Hepatocyte (in vitro differentiated cells): ENCODE results near the gene DCT. TPM values are rescaled to one million over a fixed set of nuclear protein-coding genes. Genes with fewer than 3 reads are reported as not detected.
A peak's percentile ranks its signal among the peaks of the same experiment; 100 is the strongest.

ENCODE experiments used
- DNase-seq: peaks from one replicate; pipeline ENCODE4 v3.0.0-alpha.2; 2016; ENCODE audit warnings: low spot score
- H2AFZ ChIP-seq: fragments of 200-600 bp; sonication (generic); 2 replicates; pipeline ENCODE4 v1.6.0; 2016; ENCODE audit warnings: antibody characterized with exemption, mild to moderate bottlenecking
- H3K27ac ChIP-seq: fragments of 200-600 bp; sonication (generic); 2 replicates; pipeline ENCODE4 v1.5.1; 2016; ENCODE audit warnings: mild to moderate bottlenecking
- H3K27me3 ChIP-seq: fragments of 200-600 bp; sonication (generic); 2 replicates; pipeline ENCODE4 v1.6.1; 2016
- H3K36me3 ChIP-seq: fragments of 200-600 bp; sonication (generic); replicated peaks from 2 replicates; pipeline ENCODE4 v1.5.1; 2016; ENCODE audit warnings: low read depth; ENCODE audit not compliant: insufficient read depth
- H3K4me1 ChIP-seq: fragments of 200-600 bp; sonication (generic); 2 replicates; pipeline ENCODE4 v1.5.1; 2016; ENCODE audit warnings: mild to moderate bottlenecking, moderate library complexity; ENCODE audit not compliant: insufficient read depth
- H3K4me2 ChIP-seq: fragments of 200-600 bp; sonication (generic); 2 replicates; pipeline ENCODE4 v1.6.0; 2016
- H3K4me3 ChIP-seq: fragments of 200-600 bp; sonication (generic); 2 replicates; pipeline ENCODE4 v1.5.1; 2016; ENCODE audit warnings: mild to moderate bottlenecking
- H3K79me2 ChIP-seq: fragments of 200-600 bp; sonication (generic); 2 replicates; pipeline ENCODE4 v1.6.0; 2017; ENCODE audit warnings: mild to moderate bottlenecking
- H3K9me2 ChIP-seq: fragments of 200-600 bp; sonication (generic); replicated peaks from 2 replicates; pipeline ENCODE4 v1.6.0; 2017; ENCODE audit warnings: mild to moderate bottlenecking; ENCODE audit not compliant: insufficient read depth
- H3K9me3 ChIP-seq: fragments of 200-600 bp; sonication (generic); 2 replicates; pipeline ENCODE4 v1.5.1; 2016; ENCODE audit warnings: low read depth, mild to moderate bottlenecking
- H4K20me1 ChIP-seq: fragments of 200-600 bp; sonication (generic); 2 replicates; pipeline ENCODE4 v1.6.0; 2016; ENCODE audit warnings: mild to moderate bottlenecking; ENCODE audit not compliant: insufficient read depth, poor library complexity, severe bottlenecking
- EZH2 ChIP-seq: fragments of 200-600 bp; sonication (generic); IDR thresholded peaks from 2 replicates; pipeline ENCODE4 v1.6.1; 2016; ENCODE audit warnings: antibody characterized with exemption, mild to moderate bottlenecking, borderline replicate concordance
- EZH2phosphoT487 ChIP-seq: fragments of 200-600 bp; sonication (generic); IDR thresholded peaks from one replicate; pipeline ENCODE4 v1.6.1; 2018; ENCODE audit warnings: antibody characterized with exemption, mild to moderate bottlenecking, low read depth, moderate library complexity; ENCODE audit not compliant: unreplicated experiment, severe bottlenecking
- WGBS: methylation state at CpG from one replicate; pipeline ENCODE4 v1.1.6; 2016; ENCODE audit warnings: low lambda C conversion rate; ENCODE audit errors: missing lambda C conversion rate; 5-methylcytosine and 5-hydroxymethylcytosine counted together
- polyA plus RNA-seq: library from polyadenylated mRNA; unstranded; fragments of >200 nt; fragmentation: Nextera tagmentation; extraction: Ambion mirVana; gene quantifications from 2 replicates; pipeline ENCODE4 v1.2.1, GENCODE V29; 2016
- total RNA-seq: library from RNA; depleted of rRNA; stranded (reverse); fragments of >200 nt; gene quantifications from 2 replicates; pipeline ENCODE4 v1.2.3, GENCODE V29; 2014
- TF ChIP-seq, protein P1 (sequence below): fragments of 200-600 bp; sonication (generic); IDR thresholded peaks from 2 replicates; pipeline ENCODE4 v1.5.1; 2016; ENCODE audit warnings: antibody characterized with exemption, mild to moderate bottlenecking; ENCODE audit not compliant: poor library complexity

The DCT gene
- total and polyA plus RNA-seq, 2 experiments from 2014 or later: not detected

DNA sequence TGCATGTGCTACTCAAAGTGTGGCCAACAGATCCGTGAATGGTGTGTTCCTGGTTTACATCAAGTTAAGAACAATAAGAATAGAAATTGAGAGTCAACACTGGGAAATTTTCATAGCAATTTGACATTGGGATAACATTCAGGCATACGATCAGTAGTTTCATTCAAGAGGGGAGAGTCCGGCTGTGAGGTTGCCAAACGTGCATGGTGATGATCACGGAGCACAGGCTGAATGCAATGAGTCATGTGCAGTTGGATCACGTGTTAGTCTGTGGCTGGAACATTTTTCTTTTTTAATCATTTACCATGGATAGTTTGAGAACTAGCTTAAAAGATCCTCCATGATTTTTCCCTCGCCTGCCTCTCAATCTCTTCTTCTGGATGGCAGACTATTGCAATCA lies 2.5 kb upstream of the DCT start:
- H3K4me2 ChIP-seq: no peak overlapping the region

DNA sequence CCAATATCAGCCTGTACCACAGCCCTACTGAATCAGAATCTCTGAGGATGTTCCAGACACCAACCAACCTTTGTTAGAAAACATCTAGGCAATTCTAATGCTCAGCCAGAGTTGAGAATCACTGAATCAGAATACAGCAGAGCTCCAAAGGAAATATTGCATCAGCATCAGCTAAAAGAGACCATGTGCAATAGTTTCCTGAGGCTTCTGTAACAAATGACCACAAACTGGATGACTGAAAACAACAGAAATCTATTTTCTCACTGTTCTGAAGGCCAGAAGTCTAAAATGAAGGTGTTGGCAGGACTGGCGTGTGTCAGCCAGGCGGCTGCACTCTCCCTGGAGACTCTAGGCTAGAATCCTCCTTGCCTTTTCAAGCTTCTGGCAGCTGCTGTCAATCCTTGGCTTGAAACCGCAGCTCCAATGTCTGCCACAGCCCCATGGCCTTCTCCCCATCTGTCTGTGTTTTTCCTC lies 1.2 kb upstream of the DCT start:
- Histone ChIP-seq H3K36me3 (no peaks in the 10 kb centered on the region), H3K27ac (no peak overlapping the region), H3K27me3 (no peaks in the 10 kb centered on the region), H3K4me2 (no peak overlapping the region), H3K9me3 (no peaks in the 10 kb centered on the region), H2AFZ (no peak overlapping the region), H3K79me2 (no peaks in the 10 kb centered on the region), H3K4me3 (no peak overlapping the region), H4K20me1 (no peaks in the 10 kb centered on the region), H3K4me1 (no peaks in the 10 kb centered on the region), H3K9me2 (no peaks in the 10 kb centered on the region)
- peak; percentile 10 for DNase-seq
- WGBS: 87% methylated on average over 3 of the region's 3 CpGs
- TF ChIP-seq EZH2phosphoT487 (no peak), EZH2 (no peak)
- TF ChIP-seq, protein P1, sequence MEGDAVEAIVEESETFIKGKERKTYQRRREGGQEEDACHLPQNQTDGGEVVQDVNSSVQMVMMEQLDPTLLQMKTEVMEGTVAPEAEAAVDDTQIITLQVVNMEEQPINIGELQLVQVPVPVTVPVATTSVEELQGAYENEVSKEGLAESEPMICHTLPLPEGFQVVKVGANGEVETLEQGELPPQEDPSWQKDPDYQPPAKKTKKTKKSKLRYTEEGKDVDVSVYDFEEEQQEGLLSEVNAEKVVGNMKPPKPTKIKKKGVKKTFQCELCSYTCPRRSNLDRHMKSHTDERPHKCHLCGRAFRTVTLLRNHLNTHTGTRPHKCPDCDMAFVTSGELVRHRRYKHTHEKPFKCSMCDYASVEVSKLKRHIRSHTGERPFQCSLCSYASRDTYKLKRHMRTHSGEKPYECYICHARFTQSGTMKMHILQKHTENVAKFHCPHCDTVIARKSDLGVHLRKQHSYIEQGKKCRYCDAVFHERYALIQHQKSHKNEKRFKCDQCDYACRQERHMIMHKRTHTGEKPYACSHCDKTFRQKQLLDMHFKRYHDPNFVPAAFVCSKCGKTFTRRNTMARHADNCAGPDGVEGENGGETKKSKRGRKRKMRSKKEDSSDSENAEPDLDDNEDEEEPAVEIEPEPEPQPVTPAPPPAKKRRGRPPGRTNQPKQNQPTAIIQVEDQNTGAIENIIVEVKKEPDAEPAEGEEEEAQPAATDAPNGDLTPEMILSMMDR: no peak

More for the DNA sequence above, 2.5 kb upstream of the DCT start:
- Histone ChIP-seq H3K4me1 (no peaks in the 10 kb centered on the region), H3K27me3 (no peaks in the 10 kb centered on the region), H3K4me3 (no peak overlapping the region), H3K9me2 (no peaks in the 10 kb centered on the region), H4K20me1 (no peaks in the 10 kb centered on the region), H3K9me3 (no peaks in the 10 kb centered on the region), H3K79me2 (no peaks in the 10 kb centered on the region), H3K36me3 (no peaks in the 10 kb centered on the region), H3K27ac (peak overlapping the region; percentile 58), H2AFZ (no peak overlapping the region)
- TF ChIP-seq, protein P1: no peak
- no peak for TF ChIP-seq EZH2phosphoT487
- TF ChIP-seq EZH2: no peak
- WGBS: 74% methylated on average over 7 of the region's 7 CpGs
- peak; percentile 66 for DNase-seq

DNA sequence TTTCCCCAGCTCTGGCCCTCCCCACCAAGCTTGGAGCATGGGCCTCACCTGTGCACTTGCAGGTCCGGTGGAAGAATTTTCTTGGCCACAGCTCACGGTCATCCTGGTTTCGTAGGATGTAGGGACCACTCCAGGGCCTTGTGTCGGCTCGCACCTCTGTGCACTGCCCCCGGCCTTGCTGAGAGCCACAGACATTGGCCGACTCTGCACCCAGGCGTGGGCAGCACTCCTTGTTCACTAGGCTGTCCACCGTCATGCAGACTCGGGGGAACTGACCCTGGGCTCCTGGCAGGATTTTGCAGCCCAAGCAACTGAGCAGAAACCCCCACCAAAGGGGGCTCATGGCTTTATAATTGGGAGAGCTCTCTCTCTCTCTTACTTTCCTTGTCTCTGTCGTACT lies 569 bp downstream of the DCT start:
- Histone ChIP-seq H3K27ac (no peak overlapping the region), H3K9me3 (no peaks in the 10 kb centered on the region), H3K9me2 (no peaks in the 10 kb centered on the region), H2AFZ (no peak overlapping the region), H3K36me3 (no peaks in the 10 kb centered on the region), H3K79me2 (no peaks in the 10 kb centered on the region), H4K20me1 (no peaks in the 10 kb centered on the region), H3K4me1 (no peaks in the 10 kb centered on the region), H3K4me3 (no peak overlapping the region), H3K27me3 (no peaks in the 10 kb centered on the region), H3K4me2 (no peak overlapping the region)
- TF ChIP-seq EZH2phosphoT487: no peak
- TF ChIP-seq, protein P1: no peak
- TF ChIP-seq EZH2: no peak
- no peak for DNase-seq
- WGBS: 92% methylated on average over 11 of the region's 11 CpGs

DNA sequence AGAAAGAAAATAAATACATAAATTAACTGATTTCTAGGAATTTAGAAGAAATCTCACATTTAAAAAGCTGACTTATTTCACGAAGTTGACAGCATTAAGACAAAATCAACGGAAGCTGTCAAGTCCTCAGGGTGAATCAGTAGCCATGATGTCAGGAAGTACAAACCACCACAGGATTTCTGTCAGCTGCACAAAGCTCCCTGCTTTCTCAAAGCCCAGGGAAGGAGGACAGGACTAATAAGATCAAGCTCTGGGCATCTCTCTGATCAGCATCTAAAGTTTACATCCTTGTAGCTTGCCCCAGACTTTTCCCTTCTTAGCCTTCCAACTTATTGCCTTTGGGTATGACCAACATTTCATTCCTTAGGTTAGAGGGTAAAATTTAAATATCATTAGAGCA lies 9.4 kb downstream of the DCT start:
- Histone ChIP-seq H3K9me2 (no peaks in the 10 kb centered on the region), H2AFZ (no peak overlapping the region), H3K4me2 (no peak overlapping the region), H4K20me1 (no peaks in the 10 kb centered on the region), H3K4me1 (no peaks in the 10 kb centered on the region), H3K36me3 (no peaks in the 10 kb centered on the region), H3K9me3 (no peaks in the 10 kb centered on the region), H3K4me3 (no peak overlapping the region), H3K27me3 (no peaks in the 10 kb centered on the region), H3K27ac (no peak overlapping the region), H3K79me2 (no peaks in the 10 kb centered on the region)
- no peak for DNase-seq
- 86% methylated on average over 2 of the region's 2 CpGs for WGBS
- TF ChIP-seq EZH2: no peak
- TF ChIP-seq, protein P1: no peak
- TF ChIP-seq EZH2phosphoT487: no peak
